Cardiac fibroblast (primary cell): ENCODE measurements around the gene CFAP300.

ENCODE experiments used
- DNase-seq, 2 donors: peaks; one replicate each; pipeline versions ENCODE4 v3.0.0 to v3.0.0-alpha.2; 2010; ENCODE audit warnings: low read depth in 2 of 2
- H3K4me3 ChIP-seq, 2 donors: replicated peaks in 1 of 2; 1 replicate in 1 of 2; 2 replicates in 1 of 2; pipeline ENCODE4 v1.5.1; 2011; ENCODE audit warnings: low read depth in 2 of 2, low read length in 2 of 2, mild to moderate bottlenecking in 2 of 2, moderate library complexity in 1 of 2
- TF ChIP-seq, protein P1 (sequence below): IDR thresholded peaks from one replicate; pipeline ENCODE4 v1.5.1; 2011; ENCODE audit warnings: low read depth, mild to moderate bottlenecking, low read length, inconsistent platforms

CFAP300 gene

DNA sequence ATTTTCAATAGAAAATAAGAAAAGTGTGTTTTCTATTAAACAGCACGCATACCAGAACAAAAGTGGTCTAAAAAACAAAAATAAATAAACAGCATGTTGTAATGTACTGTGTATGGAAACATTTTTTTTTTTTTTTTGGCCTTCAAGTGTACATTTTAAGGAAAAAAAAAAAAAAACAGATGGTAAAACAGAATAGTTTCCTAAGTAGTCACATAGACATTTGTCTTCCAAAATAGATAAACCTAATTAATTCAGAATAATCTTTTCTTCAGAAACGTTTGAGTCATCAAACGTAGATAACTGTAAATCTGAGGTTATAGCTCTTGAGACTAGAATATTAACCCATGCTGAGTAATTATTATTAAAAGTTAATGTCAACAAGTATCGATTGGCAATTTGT, 396 bp upstream of the CFAP300 start:
- no peak for DNase-seq

DNA sequence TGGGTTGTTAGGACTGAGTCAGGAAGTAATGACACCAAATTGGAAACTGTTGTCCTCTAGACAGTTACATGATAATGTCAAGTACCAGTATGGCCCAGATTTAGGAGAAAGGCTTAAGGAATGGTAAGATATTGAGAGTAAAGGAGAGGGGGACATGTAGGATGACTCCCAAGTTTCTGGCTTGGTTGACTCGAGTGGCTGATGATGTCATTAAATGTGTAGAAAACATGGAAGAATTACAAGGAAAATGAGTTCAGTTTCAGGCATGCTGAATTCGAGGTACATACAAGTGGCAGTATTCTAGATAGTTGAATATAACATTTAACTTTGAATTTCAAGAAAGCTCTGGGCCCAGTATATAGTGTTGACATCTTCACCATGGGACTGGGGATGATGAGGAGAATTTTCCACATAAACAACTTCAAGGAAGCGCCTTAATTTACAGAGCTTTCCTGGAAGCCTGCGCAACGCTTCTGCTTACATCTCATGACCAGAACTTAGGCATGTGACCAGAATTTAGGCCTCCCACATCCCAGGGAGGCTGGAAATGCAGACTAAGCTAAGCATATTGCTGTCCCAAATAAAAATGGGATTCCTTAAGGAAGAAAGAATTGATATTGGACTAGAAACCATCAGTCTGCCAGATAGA, 3.8 kb downstream of the CFAP300 start:
- no peak for DNase-seq
- TF ChIP-seq, protein P1, sequence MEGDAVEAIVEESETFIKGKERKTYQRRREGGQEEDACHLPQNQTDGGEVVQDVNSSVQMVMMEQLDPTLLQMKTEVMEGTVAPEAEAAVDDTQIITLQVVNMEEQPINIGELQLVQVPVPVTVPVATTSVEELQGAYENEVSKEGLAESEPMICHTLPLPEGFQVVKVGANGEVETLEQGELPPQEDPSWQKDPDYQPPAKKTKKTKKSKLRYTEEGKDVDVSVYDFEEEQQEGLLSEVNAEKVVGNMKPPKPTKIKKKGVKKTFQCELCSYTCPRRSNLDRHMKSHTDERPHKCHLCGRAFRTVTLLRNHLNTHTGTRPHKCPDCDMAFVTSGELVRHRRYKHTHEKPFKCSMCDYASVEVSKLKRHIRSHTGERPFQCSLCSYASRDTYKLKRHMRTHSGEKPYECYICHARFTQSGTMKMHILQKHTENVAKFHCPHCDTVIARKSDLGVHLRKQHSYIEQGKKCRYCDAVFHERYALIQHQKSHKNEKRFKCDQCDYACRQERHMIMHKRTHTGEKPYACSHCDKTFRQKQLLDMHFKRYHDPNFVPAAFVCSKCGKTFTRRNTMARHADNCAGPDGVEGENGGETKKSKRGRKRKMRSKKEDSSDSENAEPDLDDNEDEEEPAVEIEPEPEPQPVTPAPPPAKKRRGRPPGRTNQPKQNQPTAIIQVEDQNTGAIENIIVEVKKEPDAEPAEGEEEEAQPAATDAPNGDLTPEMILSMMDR, result no peak
- no peak overlapping the region for H3K4me3 ChIP-seq

More for the DNA sequence above, 396 bp upstream of the CFAP300 start:
- TF ChIP-seq, protein P1, result no peak
- H3K4me3 ChIP-seq, result peak overlapping the region; percentile 58 to 65

DNA sequence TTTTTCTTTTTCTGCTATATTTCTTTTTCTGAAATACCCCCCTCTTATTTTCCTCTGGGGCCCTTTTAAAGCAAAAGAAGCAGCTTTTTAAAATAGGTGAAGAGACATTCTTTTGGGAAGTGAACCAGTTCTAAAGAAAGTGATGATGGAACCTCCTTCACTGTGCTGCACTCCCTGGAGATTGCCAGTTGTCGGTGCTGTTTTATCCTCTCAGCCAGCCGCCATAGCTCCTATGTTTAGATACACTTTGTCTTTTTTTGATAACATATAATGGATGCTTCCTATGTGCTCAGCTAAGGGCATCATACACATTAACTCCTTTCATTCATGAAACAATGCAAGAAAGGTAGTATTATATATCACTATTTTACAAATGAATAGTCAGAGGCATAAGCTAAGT, 14.0 kb downstream of the CFAP300 start:
- no peak overlapping the region for H3K4me3 ChIP-seq
- peak; percentile 37 to 48 for DNase-seq
- TF ChIP-seq, protein P1, result peak; percentile 52

DNA sequence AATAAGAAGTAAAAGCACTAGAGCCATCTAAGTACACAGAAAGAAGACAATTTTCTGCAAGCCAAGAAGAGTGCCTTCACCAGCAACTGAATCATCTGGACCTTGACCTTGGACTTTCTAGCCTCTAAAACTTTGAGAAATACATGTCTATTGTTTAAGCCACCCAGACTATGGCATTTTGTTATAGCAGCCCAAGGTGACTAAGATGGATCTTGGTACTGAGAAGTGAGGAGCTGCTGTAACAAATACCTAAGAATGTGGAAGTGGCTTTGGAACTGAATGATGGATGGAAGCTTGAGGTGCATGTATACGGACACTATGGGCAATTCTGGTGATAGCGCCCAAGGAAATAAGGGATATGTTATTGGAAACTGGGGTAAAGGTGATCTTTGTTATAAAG, 14.9 kb downstream of the CFAP300 start:
- no peak for DNase-seq
- TF ChIP-seq, protein P1, result no peak

DNA sequence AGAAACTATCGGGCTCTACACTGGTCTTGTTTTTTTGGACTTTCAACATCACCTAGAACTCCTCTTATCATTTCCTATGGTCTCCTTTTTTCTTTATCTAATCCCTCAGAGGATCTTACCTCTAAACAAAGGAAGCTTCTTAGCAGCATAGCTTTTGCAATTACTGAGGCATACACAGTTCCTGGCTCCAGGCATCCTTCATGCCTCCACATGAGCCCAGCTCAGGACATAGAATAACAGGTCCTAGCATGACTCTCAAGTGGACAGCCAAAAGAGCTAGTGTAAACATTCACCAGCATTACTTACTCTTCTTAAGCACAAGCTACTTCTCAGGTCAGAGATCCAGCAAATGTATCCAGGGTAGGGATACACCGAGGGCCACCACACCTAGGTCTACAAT, 17.1 kb downstream of the CFAP300 start:
- DNase-seq, result no peak
- TF ChIP-seq, protein P1, result no peak
- no peak overlapping the region for H3K4me3 ChIP-seq

More for the DNA sequence above, 14.9 kb downstream of the CFAP300 start:
- no peak overlapping the region for H3K4me3 ChIP-seq

DNA sequence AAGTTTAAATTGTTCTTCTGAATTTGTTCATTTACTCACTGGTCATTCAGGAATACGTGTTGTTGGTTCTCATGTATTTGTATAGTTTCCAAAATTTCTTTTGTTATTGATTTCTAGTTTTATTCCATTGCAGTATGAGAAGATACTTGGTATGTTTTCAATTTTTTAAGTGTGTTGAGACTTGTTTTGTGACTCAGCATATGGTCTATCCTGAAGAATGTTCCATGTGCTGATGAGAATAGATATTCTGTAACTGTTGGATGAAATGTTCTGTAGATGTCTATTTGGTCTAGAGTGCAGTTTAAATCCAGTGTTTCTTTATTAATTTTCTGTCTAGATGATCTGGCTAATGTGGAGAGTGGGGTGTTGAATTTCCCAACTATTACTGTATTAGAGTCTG, 23.5 kb downstream of the CFAP300 start:
- DNase-seq, result no peak
- H3K4me3 ChIP-seq, result no peak overlapping the region
- TF ChIP-seq, protein P1, result no peak
